Measurements from ENCODE around the gene DLGAP1.

GRCh38 chr18:3479978-3480509 lies 975.1 kb downstream of the DLGAP1 start:
- no peak for TF ChIP-seq FOXM1 (IDR thresholded peaks at IDR 0.05; ENCODE audit: borderline replicate concordance)
- TF ChIP-seq HDGF (IDR thresholded peaks at IDR 0.05; ENCODE audit: borderline replicate concordance) = no peak
- TF ChIP-seq SP1 (IDR thresholded peaks at IDR 0.05) = no peak
- TF ChIP-seq SUZ12 (IDR thresholded peaks at IDR 0.05) = no peak
- TF ChIP-seq BHLHE40 (IDR thresholded peaks at IDR 0.05; ENCODE audit: borderline replicate concordance) = no peak
- no peak for TF ChIP-seq ZNF384 (IDR thresholded peaks at IDR 0.05)
- no peak for TF ChIP-seq NFRKB (IDR thresholded peaks at IDR 0.05)
- no peak for TF ChIP-seq ARNT (IDR thresholded peaks at IDR 0.05)
- no peak for TF ChIP-seq L3MBTL2 (conservative IDR thresholded peaks at IDR 0.05)
- no peak for TF ChIP-seq CTBP1 (IDR thresholded peaks at IDR 0.05; ENCODE audit: borderline replicate concordance)
- no peak for TF ChIP-seq FOXA1 (IDR thresholded peaks at IDR 0.05)
- TF ChIP-seq PKNOX1 (IDR thresholded peaks at IDR 0.05) = no peak
- TF ChIP-seq TARDBP (IDR thresholded peaks at IDR 0.05) = no peak
- no peak for TF ChIP-seq ELF4 (IDR thresholded peaks at IDR 0.05)
